Measurements from ENCODE around the gene MORN1. TPM values are rescaled to one million over a fixed set of nuclear protein-coding genes. Genes with fewer than 3 reads are reported as not detected.

Gene MORN1
- total and polyA plus RNA-seq, 2 of the 8 experiments (the other 6 are each of a cell fraction or from before 2014, with no cell fraction given), result 5.0 to 9.1 TPM

- WGBS, 2 experiments (ENCODE audit: extremely low coverage in 1 of 2, insufficient coverage in 1 of 2, insufficient read length in 1 of 2, insufficient replicate concordance in 2 of 2, low coverage in 1 of 2, low lambda C conversion rate in 2 of 2, missing lambda C conversion rate in 1 of 2), result 86% methylated on average over 37 of the region's 37 CpGs; no CpG with 5 or more reads in 1 of the 2 experiments
- Histone ChIP-seq H3K27me3 (replicated peaks in 1 of 4; ENCODE audit: control insufficient read depth in 3 of 4, extremely low read depth in 1 of 4, insufficient read depth in 3 of 4, low read length in 3 of 4) (no peaks in the 10 kb centered on the region), H3K27ac (ENCODE audit: low read depth, low read length) (no peak overlapping the region), H2BK15ac (ENCODE audit: low read length) (no peak overlapping the region), H3K9ac (replicated peaks in 1 of 4; ENCODE audit: extremely low read depth in 1 of 4, low read depth in 3 of 4, low read length in 3 of 4) (no peak overlapping the region), H4K5ac (ENCODE audit: insufficient read length, low read depth, low read length) (no peak overlapping the region), H3K79me2 (ENCODE audit: control insufficient read depth in 1 of 2, insufficient read depth in 2 of 2, low read length in 2 of 2) (peaks cover 0 to 67% of the 10 kb centered on the region in 2 experiments; a peak in 3 of 4 replicates), H2BK5ac (ENCODE audit: low read depth, low read length) (no peak overlapping the region), H3K36me3 (ENCODE audit: control insufficient read depth in 2 of 4, insufficient read depth in 4 of 4, low read length in 3 of 4) (peaks cover 0 to 24% (median 14%) of the 10 kb centered on the region in 4 experiments; a peak in 6 of 8 replicates), H3K4ac (replicated peaks; ENCODE audit: insufficient read length, low read depth, low read length) (no peak overlapping the region), H2AK5ac (ENCODE audit: low read depth, low read length) (no peak overlapping the region), H3K14ac (ENCODE audit: insufficient read length) (no peak overlapping the region), H3K9me3 (ENCODE audit: insufficient read depth in 2 of 2, low read depth in 1 of 2, low read length in 1 of 2) (no peaks in the 10 kb centered on the region), H3K18ac (ENCODE audit: extremely low read depth, low read length) (no peak overlapping the region), H2BK12ac (ENCODE audit: low read depth, low read length) (no peak overlapping the region), H2BK20ac (ENCODE audit: low read length) (no peak overlapping the region), H3K4me1 (replicated peaks in 1 of 4; ENCODE audit: control insufficient read depth in 3 of 4, insufficient read depth in 4 of 4, low read length in 3 of 4) (peaks cover 0 to 3% (median 0%) of the 10 kb centered on the region in 4 experiments; a peak in 3 of 7 replicates), H3K23me2 (ENCODE audit: low read depth, low read length) (no peaks in the 10 kb centered on the region), H3K4me2 (ENCODE audit: insufficient read depth in 1 of 2, low read depth in 2 of 2, low read length in 2 of 2) (no peak overlapping the region), H4K8ac (ENCODE audit: extremely low read depth, insufficient read depth, low read length) (peak overlapping the region; percentile 68), H3K23ac (ENCODE audit: insufficient read length) (no peak overlapping the region), H3K4me3 (ENCODE audit: extremely low read depth in 1 of 4, insufficient read depth in 2 of 4, low read depth in 3 of 4, low read length in 4 of 4) (no peak overlapping the region), H3K79me1 (ENCODE audit: low read depth, low read length) (peaks cover 36% of the 10 kb centered on the region), H2AFZ (ENCODE audit: low read length) (no peak overlapping the region), H2BK120ac (replicated peaks; ENCODE audit: low read depth, low read length) (no peak overlapping the region), H4K20me1 (replicated peaks in 1 of 2; ENCODE audit: control insufficient read depth in 1 of 2, insufficient read depth in 2 of 2, low read length in 2 of 2) (peaks cover 18 to 55% of the 10 kb centered on the region in 2 experiments), H3K56ac (replicated peaks; ENCODE audit: insufficient read length, low read depth, low read length) (no peak overlapping the region), H4K91ac (replicated peaks; ENCODE audit: insufficient read length, low read length) (no peak overlapping the region)
- DNase-seq (ENCODE audit: low read depth in 1 of 2, low spot score in 2 of 2) (no peak), FAIRE-seq (no peak)
- ChIA-PET CTCF (ENCODE audit: partially characterized antibody) (interaction anchor here (0.9 kb wide), 1 partner anchor 68 kb away, joined by 4 read pairs; no protein-coding TSS in a partner anchor), POLR2A (ENCODE audit: partially characterized antibody) (interaction anchor here (0.7 to 2.5 kb wide), 3 partner anchors 9 to 45 kb away, joined by 3 to 5 read pairs (median 3); no protein-coding TSS in a partner anchor)
- TF ChIP-seq TBP (IDR thresholded peaks at IDR 0.05; ENCODE audit: low read depth, low read length) (no peak), ASH2L (IDR thresholded peaks at IDR 0.05; ENCODE audit: low read length) (no peak), TEAD4 (IDR thresholded peaks at IDR 0.05; ENCODE audit: low read depth, low read length) (no peak), JUN (IDR thresholded peaks at IDR 0.05; ENCODE audit: low read depth, low read length) (no peak), CBX8 (IDR thresholded peaks at IDR 0.05; ENCODE audit: borderline replicate concordance, low read depth, low read length) (no peak), FOSL1 (IDR thresholded peaks at IDR 0.05; ENCODE audit: insufficient read depth, low read depth, low read length) (no peak), TAF7 (optimal IDR thresholded peaks at IDR 0.05; ENCODE audit: borderline replicate concordance, low read depth, low read length) (no peak), EZH2 (IDR thresholded peaks at IDR 0.05; ENCODE audit: low read depth, low read length, severe bottlenecking) (no peak), POU5F1 (IDR thresholded peaks at IDR 0.05; ENCODE audit: low read depth, low read length) (no peak)
- TF ChIP-seq, protein P1, sequence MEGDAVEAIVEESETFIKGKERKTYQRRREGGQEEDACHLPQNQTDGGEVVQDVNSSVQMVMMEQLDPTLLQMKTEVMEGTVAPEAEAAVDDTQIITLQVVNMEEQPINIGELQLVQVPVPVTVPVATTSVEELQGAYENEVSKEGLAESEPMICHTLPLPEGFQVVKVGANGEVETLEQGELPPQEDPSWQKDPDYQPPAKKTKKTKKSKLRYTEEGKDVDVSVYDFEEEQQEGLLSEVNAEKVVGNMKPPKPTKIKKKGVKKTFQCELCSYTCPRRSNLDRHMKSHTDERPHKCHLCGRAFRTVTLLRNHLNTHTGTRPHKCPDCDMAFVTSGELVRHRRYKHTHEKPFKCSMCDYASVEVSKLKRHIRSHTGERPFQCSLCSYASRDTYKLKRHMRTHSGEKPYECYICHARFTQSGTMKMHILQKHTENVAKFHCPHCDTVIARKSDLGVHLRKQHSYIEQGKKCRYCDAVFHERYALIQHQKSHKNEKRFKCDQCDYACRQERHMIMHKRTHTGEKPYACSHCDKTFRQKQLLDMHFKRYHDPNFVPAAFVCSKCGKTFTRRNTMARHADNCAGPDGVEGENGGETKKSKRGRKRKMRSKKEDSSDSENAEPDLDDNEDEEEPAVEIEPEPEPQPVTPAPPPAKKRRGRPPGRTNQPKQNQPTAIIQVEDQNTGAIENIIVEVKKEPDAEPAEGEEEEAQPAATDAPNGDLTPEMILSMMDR (IDR thresholded peaks at IDR 0.05; ENCODE audit: control extremely low read depth in 1 of 3, insufficient read depth in 1 of 3, low read depth in 1 of 3, low read length in 3 of 3), result no peak
Measured at GRCh38 chr1:2300851-2301606, 90.3 kb downstream of the MORN1 start.

All from H1 (cell line).